Smooth muscle cell (in vitro differentiated cells): Measurements from ENCODE around the gene CNTNAP1. TPM values are rescaled to one million over a fixed set of nuclear protein-coding genes. Genes with fewer than 3 reads are reported as not detected.

Experiments
- DNase-seq: peaks from one replicate; lab custom pipeline; 2025; ENCODE audit not compliant: unreplicated experiment; lab: John Stamatoyannopoulos, UW
- H2AFZ ChIP-seq: fragments of 200-600 bp; sonication (generic); 2 replicates; pipeline ENCODE4 v1.6.0; 2016; ENCODE audit warnings: antibody characterized with exemption, low read depth, mild to moderate bottlenecking
- H3F3A ChIP-seq: fragments of 200-600 bp; sonication (generic); 2 replicates; pipeline ENCODE4 v1.6.0; 2017; ENCODE audit warnings: antibody characterized with exemption, low read depth
- H3K27ac ChIP-seq: fragments of 200-600 bp; sonication (generic); 2 replicates; pipeline ENCODE4 v1.5.1; 2016; ENCODE audit warnings: low read depth, mild to moderate bottlenecking
- H3K27me3 ChIP-seq: fragments of 200-600 bp; sonication (generic); 2 replicates; pipeline ENCODE4 v1.6.1; 2016; ENCODE audit warnings: low read depth, mild to moderate bottlenecking
- H3K36me3 ChIP-seq: fragments of 200-600 bp; sonication (generic); 2 replicates; pipeline ENCODE4 v1.5.1; 2016; ENCODE audit warnings: low read depth
- H3K4me1 ChIP-seq: fragments of 200-600 bp; sonication (generic); 2 replicates; pipeline ENCODE4 v1.5.1; 2016; ENCODE audit warnings: low read depth
- H3K4me2 ChIP-seq: fragments of 200-600 bp; sonication (generic); 2 replicates; pipeline ENCODE4 v1.6.0; 2016; ENCODE audit warnings: mild to moderate bottlenecking
- H3K4me3 ChIP-seq: fragments of 200-600 bp; sonication (generic); 2 replicates; pipeline ENCODE4 v1.5.1; 2016; ENCODE audit warnings: mild to moderate bottlenecking
- H3K79me2 ChIP-seq: fragments of 200-600 bp; sonication (generic); 2 replicates; pipeline ENCODE4 v1.6.0; 2016; ENCODE audit warnings: low read depth, mild to moderate bottlenecking
- H3K9ac ChIP-seq: fragments of 200-600 bp; sonication (generic); 2 replicates; pipeline ENCODE4 v1.6.0; 2016; ENCODE audit warnings: low read depth
- H3K9me3 ChIP-seq: fragments of 200-600 bp; sonication (generic); replicated peaks from 2 replicates; pipeline ENCODE4 v1.5.1; 2016; ENCODE audit warnings: low read depth
- H4K20me1 ChIP-seq: fragments of 200-600 bp; sonication (generic); 2 replicates; pipeline ENCODE4 v1.6.0; 2016; ENCODE audit warnings: low read depth
- WGBS: methylation state at CpG from one replicate; pipeline ENCODE4 v1.1.7; 2016; ENCODE audit warnings: low lambda C conversion rate; 5-methylcytosine and 5-hydroxymethylcytosine counted together
- polyA plus RNA-seq: library from polyadenylated mRNA; unstranded; fragments of >200 nt; fragmentation: Nextera tagmentation; extraction: Ambion mirVana; gene quantifications from 2 replicates; pipeline ENCODE4 v1.2.1, GENCODE V29; 2016
- total RNA-seq: library from RNA; depleted of rRNA; stranded (reverse); fragments of >200 nt; gene quantifications from 2 replicates; pipeline ENCODE4 v1.2.3, GENCODE V29; 2014
- TF ChIP-seq, protein P1 (sequence below): fragments of 200-600 bp; sonication (generic); IDR thresholded peaks from 2 replicates; pipeline ENCODE4 v1.5.1; 2017; ENCODE audit warnings: borderline replicate concordance, mild to moderate bottlenecking, antibody characterized with exemption; ENCODE audit not compliant: insufficient read depth, poor library complexity, severe bottlenecking

CNTNAP1 gene
- total and polyA plus RNA-seq, 2 experiments from 2014 or later: 2.0 to 7.1 TPM

DNA sequence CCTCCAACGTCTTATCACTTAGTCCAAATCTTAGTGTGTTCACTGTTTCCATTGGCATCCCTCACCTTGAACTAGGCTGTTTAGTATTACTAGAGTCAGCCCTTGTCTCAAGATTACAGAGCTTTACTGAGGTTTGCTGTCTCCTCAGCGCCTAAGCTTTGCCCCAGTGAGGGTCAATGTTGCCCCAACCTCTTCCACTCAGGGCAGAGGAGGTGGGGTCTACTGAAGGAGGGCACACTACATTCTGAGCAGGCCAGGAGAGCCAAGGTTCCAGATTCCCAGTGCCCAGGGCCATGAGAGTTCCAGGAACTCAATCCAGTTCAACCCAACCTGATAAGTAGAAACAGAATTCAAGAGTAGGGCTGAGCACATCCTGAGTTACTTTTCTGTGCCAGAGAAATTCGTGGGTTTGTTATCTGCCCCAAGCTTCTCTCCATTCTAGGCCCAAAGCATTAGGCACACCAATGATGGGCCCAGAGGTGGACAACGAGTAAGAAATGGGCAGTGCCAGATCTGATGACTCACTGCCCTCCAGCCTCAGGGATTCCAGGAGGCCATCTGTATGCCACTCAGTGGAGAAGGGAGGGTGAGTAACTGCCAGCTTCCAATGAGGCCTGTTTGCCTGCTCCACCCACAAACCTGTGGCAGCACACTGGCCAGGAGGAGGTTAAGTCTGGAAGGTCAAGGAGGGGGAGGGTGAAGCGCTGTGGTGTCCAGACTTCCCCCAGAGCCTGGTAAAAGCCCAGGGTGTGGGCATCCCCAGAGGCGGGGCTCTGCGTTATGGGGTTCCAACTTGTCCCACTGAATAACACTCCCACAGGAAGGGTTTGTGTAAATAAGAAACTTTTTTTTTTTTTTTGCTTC, 15.0 kb upstream of the CNTNAP1 start:
- no peaks in the 10 kb centered on the region for H3K27me3 ChIP-seq
- H3K4me3 ChIP-seq: no peak overlapping the region
- H3K9ac ChIP-seq: no peak overlapping the region
- 55% methylated on average over 7 of the region's 7 CpGs for WGBS
- H2AFZ ChIP-seq: no peak overlapping the region
- H3F3A ChIP-seq: peaks cover 18% of the 10 kb centered on the region
- H3K36me3 ChIP-seq: no peaks in the 10 kb centered on the region
- no peaks in the 10 kb centered on the region for H3K9me3 ChIP-seq
- H4K20me1 ChIP-seq: peaks cover 17% of the 10 kb centered on the region
- DNase-seq: no peak
- H3K79me2 ChIP-seq: no peaks in the 10 kb centered on the region
- TF ChIP-seq, protein P1, sequence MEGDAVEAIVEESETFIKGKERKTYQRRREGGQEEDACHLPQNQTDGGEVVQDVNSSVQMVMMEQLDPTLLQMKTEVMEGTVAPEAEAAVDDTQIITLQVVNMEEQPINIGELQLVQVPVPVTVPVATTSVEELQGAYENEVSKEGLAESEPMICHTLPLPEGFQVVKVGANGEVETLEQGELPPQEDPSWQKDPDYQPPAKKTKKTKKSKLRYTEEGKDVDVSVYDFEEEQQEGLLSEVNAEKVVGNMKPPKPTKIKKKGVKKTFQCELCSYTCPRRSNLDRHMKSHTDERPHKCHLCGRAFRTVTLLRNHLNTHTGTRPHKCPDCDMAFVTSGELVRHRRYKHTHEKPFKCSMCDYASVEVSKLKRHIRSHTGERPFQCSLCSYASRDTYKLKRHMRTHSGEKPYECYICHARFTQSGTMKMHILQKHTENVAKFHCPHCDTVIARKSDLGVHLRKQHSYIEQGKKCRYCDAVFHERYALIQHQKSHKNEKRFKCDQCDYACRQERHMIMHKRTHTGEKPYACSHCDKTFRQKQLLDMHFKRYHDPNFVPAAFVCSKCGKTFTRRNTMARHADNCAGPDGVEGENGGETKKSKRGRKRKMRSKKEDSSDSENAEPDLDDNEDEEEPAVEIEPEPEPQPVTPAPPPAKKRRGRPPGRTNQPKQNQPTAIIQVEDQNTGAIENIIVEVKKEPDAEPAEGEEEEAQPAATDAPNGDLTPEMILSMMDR: no peak
- no peak overlapping the region for H3K4me2 ChIP-seq
- no peaks in the 10 kb centered on the region for H3K4me1 ChIP-seq
- peak overlapping the region; percentile 61 for H3K27ac ChIP-seq

GRCh38 chr17:42669705-42669976, 12.7 kb upstream of the CNTNAP1 start:
- 54% methylated on average over 10 of the region's 12 CpGs for WGBS
- Histone ChIP-seq H3K9me3 (no peaks in the 10 kb centered on the region), H3K27me3 (no peaks in the 10 kb centered on the region), H3F3A (peaks cover 18% of the 10 kb centered on the region), H3K79me2 (no peaks in the 10 kb centered on the region), H3K36me3 (no peaks in the 10 kb centered on the region), H3K9ac (no peak overlapping the region), H3K4me2 (no peak overlapping the region), H3K4me3 (no peak overlapping the region), H2AFZ (no peak overlapping the region), H3K4me1 (peaks cover 3% of the 10 kb centered on the region), H3K27ac (no peak overlapping the region), H4K20me1 (peaks cover 40% of the 10 kb centered on the region)
- TF ChIP-seq, protein P1: no peak
- no peak for DNase-seq

- WGBS: 23% methylated on average over 68 of the region's 87 CpGs
Observed at GRCh38 chr17:42669977-42670788, 12.1 kb upstream of the CNTNAP1 start.

More at GRCh38 chr17:42669977-42670788, 12.1 kb upstream of the CNTNAP1 start:
- Histone ChIP-seq H3K4me1 (peaks cover 7% of the 10 kb centered on the region), H3K9me3 (no peaks in the 10 kb centered on the region), H3K27me3 (no peaks in the 10 kb centered on the region), H3K4me3 (peak overlapping the region; percentile 23), H3K9ac (no peak overlapping the region), H3K79me2 (no peaks in the 10 kb centered on the region), H3K4me2 (peak overlapping the region; percentile 68), H3F3A (peaks cover 18% of the 10 kb centered on the region), H3K27ac (no peak overlapping the region), H4K20me1 (peaks cover 45% of the 10 kb centered on the region), H3K36me3 (no peaks in the 10 kb centered on the region), H2AFZ (no peak overlapping the region)
- TF ChIP-seq, protein P1: no peak
- no peak for DNase-seq
